NCI-H226 (cell line): ENCODE data around the gene FAM219A.
"Not testable (repeated sequence)": the region's sequence is repeated elsewhere in the genome, so short reads cannot be mapped to it uniquely, and the experiment has no call there.

Experiments used
- DNase-seq: peaks from one replicate; pipeline ENCODE4 v3.0.0-alpha.2; 2015

The FAM219A gene

DNA sequence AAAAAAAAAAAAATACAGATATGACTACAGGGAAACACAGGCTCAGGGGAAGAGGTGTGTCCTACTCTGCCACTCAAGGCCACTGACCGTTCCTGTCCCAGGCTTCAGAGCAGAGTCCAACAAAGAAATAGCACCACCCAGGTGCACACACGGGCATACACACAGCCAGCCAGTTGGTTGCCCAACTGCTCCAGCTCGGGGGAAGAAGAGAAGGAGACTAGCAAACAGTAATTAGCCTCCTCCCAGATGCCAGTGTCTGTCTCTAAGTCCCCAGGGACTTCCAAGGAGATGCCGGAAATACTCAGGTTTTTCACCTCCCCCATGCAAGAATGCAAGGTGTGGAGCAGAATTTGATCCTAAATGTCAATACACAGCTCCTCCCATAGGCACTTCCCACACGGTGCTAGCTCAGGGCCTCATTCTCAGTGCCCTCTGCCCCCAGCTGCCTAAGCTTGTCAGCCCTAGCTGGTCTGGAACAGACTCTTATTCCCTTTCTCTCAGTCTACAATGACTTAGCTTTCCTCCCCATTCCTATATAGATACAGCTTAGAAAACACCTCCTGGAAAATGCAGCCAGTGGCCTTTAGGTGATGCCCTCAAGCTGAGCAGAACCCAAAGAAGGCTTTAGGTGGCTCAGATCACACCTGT, 83.3 kb downstream of the FAM219A start:
- DNase-seq, result no peak

DNA sequence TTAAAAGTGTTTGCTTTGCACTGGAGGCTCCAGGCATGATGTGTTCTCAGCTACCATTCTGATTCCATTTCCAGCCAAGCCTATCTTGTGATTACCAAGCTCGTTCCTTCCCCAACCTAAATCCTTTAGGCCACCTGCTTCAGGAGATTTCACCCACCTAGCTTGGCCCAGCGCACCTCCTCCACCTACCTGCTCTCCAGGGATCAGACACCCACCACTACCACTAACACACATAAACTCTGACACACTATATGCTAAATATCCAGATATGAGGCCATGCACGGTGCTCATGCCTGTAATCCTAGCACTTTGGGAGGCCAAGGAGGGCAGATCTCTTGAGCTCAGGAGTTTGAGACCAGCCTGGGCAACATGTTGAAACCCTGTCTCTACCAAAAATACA, 84.0 kb downstream of the FAM219A start:
- DNase-seq, result no peak

DNA sequence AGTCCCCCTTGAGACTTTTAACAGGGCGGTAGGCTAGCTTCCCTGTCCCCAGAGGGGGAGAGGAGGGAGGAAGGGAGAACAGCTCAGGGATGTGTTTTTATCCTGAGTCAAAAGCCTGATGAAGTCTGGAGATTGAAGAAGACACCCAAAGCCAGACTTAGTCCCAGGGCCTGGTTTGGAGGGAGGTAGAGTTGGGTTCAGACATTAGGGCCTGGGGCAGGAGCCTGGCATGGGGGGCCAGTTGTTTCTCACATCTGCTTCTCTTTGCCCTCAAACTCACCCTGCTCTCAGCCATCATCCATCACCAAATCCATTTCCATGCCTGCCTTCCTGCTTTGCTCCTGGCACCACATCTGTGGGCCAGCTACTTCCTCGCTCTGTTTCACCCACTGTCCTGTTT, 84.6 kb downstream of the FAM219A start:
- no peak for DNase-seq

DNA sequence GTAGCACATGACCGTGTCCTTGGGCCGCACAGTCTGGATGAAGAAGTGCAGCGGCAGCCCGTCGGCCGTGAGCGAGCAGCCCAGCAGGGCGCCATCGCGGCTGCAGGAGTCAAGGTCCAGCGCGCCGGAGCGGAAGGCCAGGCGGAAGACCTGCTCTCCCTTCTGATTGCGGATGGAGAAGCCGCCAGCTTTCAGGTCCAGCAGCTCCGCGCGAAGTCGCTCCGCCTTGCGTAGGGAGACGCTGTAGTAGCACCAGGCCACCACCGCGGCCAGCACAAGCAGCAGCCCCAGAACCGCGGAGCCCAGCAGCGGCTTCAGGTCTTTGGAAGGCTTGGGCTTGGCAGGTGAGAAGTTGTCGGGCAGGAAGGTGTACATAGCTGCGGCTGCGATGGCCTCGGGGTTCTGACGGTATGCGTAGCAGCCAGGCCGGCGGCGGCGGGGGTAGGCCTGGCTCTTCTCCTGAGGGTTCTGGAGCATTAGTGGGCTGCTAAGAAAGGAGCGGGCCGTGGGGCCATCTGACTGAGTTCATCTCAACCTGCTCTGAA, 85.8 kb downstream of the FAM219A start:
- DNase-seq, result no peak

DNA sequence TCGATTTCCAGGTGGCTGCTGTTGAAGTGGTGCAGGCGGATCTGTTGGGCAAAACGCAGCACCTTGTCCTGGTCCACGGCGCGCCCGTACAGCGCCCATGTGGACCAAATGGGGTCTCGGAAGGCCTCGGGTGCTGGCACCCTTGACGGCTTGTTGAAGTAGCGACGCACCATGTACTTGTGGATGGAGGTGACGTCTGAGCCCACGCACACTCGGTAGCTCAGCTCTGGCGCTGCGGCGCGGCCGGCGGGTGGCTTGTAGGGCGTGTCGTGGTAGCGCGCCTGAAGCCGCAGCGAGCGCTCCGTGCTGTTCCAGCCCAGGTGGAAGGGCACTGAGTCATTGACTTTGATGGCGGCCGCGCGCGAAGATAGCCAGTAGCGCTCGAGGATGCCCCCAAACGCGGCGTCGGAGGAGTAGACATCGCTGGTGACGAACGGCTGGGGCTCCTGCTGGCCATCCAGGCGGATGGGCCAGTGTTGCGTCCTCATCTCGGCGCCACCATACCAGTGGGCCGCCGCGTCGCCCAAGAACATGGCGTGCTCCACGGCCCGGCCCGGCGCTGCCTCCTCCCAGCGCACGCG, 86.4 kb downstream of the FAM219A start:
- no peak for DNase-seq

DNA sequence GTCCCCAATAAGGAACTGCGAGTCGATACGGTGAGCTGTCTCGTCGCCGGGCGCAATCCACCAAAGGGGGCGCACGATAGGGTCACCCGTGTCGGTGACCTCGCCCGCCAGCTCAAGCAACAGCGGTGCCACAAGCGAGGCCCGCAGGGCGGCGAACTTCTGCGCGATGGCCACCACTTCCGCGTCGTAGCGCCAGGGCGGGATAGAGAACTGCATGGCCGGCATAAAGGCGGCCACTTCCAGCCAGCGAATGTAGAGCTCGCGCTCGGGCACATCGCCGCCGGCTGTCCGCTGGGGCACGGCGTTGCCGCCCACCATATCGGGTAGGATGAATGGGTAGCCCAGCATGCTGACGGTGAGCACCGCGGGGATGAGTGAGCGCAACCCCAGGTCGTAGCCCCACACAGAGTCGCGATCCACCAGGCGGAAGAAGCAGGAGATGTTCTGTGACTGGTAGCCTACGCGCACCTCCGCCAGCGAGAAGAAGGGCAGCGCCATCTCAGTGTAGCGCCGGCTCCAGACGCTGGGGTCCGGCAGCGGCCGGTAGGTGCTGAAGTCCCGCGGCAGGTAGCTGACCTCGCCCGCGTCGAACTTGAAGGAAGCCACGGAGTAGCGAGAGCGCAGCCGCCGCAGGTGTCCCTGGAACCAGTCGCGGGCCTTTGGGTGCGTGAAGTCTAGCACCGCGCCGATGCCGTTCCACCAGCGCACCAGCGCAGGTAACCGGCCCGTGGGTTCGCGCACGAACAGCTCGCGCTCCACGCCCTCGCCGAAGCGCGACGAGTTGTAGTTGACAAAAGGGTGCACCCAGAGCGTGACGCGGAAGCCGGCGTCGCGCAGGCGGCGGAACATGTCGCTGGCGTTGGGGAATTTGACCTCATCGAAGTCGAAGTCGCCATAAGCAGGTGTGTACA, 87.1 kb downstream of the FAM219A start:
- no peak for DNase-seq

DNA sequence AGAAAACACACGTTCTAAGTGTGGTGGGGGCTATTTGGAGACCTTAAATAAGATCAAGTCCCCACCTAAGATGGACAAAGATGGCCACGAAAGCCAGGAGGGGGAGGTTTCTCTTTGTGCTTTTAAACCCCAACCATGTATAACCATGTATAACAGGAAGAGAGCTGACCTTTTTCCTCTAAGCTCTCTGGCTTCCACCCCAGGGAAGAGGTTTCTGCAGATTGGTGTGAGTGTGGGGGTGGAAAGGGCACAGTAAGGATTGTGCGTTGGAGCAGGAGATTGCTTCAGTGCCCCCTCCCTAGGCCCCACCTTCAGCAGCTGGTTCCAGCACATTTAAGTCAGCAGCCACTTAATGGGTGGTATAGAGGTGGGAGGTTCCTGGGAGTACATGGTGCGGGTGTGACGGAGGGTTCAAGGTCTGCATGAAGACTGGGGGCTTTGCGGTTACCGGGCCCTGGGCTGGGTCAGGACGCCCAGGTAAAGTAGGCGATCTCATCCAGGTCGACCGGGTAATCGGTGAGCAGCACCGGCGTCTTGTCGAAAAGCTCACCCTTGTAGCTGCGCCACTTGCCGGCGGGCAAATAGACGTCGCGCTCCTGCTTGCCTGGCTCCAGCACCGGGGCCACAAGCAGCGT, 87.9 kb downstream of the FAM219A start:
- DNase-seq, result no peak

DNA sequence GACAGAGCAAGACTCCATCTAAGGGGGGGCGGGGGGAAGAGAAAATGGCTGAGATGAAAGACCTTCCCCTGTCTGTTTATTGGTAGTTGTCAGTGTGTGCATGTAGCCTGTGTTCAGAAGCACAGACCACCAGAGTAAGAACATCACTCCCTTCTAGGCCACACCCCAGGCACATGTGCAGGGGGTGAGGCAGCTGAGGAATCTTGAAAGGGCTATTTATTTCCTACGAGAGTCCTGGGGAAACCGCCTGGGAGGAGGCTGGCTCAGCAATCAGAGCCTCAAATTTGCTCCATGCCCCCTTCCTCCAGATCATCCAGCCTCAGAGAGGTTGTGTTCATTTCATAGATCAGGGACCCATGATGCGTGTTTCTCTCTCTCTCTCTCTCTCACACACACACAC, 88.7 kb downstream of the FAM219A start:
- DNase-seq, result no peak

DNA sequence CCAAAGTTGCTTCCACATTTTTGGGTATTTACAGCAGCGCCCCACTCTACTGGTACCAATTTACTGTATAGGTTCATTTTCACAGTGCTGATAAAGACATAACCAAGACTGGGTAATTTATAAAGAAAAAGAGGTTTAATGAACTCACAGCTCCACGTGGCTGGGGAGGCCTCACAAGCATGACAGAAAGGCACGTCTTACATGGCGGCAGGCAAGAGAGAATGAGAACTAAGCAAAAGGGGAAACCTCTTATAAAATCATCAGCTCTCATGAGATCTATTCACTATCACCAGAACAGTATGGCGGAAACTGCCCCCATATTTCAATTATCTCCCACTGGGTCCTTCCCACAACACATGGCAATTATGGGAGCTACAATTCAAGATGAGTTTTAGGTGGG, 89.6 kb downstream of the FAM219A start:
- not testable (repeated sequence) for DNase-seq

DNA sequence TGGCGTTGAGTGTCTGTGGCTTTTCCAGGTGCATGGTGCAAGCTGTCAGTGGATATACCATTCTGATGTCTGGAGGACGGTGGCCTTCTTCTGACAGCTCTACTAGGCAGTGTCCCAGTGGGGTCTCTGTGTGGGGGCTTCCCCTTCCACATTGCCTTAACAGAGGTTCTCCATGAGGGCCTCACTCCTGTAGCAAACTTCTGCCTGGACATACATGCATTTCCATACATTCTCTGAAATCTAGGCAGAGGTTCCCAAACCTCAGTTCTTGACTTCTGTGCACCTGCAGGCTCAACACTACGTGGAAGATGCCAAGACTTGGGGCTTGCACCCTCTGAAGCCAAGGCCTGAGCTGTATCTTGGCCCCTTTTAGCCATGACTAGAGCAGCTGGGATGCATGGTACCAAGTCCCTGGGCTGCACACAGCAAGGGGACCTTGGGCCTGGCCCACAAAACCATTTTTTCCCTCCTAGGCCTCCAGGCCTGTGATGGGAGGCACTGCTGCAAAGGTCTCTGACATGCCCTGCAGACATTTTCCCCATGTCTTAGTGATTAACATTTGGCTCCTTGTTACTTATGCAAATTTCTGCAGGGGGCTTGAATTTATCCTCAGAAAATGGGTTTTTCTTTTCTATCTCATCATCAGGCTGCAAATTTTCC, 90.5 kb downstream of the FAM219A start:
- DNase-seq, result not testable (repeated sequence)

DNA sequence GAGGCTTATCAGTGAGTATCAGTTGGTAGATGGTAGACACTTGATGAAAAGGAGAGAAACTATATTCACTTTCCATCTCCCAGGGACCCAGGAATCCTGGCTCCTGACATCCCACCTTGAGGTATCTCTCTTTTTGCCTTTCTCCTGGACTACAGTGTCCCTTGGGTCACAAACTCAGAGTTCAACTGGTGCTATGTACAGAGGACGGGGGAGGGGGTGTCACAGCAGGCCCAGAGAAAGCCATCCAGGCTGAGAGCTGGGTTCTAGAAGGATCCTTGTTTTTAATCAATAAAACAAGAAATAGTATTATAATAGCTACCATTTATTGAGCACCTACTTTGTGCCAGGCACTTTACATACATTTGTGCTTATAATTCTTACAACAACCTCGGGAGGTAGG, 92.0 kb downstream of the FAM219A start:
- DNase-seq, result no peak

DNA sequence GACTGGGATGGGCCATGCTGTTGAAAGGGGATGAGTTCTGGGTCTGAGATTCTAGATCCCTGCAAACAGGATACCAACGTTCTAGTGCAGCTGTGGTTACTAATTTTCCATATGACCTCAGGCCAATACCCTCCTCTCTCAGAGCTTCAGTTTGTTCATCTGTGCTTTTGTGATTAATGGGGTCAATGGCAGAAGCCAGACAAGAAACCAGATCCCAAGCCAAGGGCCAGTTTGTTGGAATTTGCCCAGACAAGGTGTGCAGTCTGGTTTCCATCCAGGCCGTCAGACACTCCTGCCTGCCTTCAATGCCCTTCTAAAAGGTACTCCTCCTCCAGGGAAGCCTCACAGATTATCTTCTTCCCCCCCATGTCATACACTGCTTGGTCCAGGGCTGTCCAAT, 93.1 kb downstream of the FAM219A start:
- no peak for DNase-seq

DNA sequence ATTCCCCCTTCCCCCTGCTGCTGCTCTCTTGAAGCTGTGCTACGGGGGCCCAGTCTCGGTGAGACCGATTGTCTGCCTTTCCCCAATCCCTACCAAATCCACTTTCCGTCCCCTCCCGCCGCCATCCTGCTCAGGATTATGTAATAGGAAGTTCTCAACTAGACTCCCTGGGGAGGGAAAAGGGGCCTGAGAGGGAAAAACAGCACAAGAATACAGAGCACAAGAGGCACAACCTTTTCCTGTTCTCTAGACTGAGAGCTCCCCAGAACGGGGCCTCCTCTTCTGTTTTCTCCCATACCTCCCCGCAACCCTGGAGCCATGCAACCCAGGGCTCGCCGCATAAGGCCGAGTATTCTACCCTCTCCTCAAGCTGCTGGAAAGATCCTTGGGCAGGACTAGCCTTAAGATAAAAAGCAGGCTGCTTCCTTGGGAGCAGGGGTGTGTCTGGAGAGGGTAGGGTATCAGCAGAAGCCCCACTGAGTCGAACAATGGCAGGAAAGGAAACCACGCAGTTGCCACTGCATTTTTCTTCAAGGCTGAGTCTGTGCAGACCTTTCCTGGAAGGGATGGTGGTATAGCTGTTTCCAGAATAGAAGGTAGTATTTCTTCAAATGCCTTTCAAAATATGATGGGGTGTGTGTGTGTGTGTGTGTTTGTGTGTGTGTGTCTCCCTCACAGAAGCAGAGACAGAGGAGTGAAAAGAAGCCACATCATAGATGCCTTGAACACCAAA, 94.6 kb downstream of the FAM219A start:
- no peak for DNase-seq

DNA sequence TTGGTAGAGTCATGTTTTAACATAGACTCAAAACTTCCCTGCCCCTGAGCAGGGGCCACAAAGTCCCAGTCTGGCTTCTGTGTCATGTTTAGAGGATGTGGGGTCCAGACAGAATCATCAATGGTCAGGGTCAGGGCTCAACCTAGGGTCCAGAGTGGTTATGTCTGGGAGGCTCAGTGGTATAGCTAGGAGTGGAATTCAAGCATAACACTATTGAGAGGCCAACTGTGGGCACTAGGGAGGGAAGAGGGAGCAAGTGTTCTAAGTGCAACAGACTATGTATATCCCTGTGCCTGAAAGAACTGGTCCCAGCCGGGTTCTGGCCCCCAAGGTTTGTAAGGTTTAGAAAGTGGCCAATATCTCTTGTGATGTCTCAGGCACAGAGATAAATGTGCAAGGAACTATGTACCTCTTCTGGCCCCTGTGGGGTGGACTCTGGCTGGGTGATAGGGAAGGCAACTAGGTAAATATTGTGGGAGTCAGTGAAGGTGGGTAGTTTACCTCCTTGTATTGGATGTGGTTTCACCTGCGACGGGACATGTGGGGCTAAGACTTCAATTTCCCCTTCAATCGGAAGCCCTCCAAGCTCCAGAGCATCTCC, 95.7 kb downstream of the FAM219A start:
- DNase-seq, result no peak

DNA sequence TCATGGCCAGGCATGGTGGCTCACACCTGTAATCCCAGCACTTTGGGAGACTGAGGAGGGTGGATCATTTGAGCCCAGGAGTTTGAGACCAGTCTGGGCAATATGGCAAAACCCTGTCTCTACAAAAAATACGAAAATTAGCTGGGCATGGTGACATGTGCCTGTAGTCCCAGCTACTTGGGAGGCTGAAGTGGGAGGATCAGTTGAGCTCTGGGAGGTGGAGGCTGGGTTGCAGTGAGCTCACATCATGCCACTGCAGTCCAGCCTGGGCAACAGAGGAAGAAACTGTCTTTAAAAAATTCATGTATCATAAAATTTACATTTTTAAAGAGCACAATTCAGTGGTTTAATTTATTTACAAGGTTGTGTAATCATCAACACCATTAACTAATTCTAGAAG, 105.4 kb downstream of the FAM219A start:
- DNase-seq, result not testable (repeated sequence)

DNA sequence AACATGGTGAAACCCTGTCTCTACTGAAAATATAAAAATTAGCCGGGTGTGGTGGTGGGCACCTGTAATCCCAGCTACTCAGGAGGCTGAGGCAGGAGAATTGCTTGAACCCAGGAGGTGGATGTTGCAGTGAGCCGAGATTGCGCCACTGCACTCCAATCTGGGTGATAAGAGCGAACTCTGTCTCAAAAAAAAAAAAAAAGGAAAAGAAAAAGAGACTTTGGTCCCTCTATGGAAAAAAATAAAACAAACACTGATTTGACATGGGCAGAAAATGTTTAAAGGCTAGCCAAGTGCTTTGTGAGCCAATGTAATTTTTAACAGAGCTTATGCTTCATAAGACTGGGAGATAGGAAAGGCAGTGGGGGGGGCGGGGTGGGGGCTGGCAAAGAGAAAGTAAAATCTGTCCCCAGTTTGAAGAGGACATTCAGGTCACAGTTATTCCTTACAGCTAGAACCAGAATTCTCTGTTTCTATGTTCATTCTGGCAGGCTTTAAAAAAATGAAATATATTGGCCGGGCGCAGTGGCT, 106.2 kb downstream of the FAM219A start:
- not testable (repeated sequence) for DNase-seq

DNA sequence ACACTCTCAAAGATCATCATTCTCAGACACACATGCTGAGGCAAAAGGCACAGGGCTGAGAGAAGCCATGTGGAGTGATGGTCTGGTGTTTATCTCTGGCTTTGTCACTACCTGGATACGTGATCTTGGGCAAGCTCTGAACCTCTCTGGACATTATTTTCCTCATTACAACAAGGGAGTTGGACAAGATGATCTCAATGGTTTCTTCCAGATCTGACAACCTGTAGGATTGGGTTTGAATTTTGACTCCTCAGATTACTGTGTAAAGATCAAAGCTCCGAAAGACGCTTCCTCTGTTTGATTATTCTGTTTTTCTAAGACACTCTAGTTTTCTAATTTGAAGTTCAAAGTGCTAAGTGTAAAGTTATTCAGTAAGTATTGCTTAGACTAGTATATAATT, 109.0 kb downstream of the FAM219A start:
- DNase-seq, result no peak
